ENCODE data around the gene ZSCAN31.

DNA sequence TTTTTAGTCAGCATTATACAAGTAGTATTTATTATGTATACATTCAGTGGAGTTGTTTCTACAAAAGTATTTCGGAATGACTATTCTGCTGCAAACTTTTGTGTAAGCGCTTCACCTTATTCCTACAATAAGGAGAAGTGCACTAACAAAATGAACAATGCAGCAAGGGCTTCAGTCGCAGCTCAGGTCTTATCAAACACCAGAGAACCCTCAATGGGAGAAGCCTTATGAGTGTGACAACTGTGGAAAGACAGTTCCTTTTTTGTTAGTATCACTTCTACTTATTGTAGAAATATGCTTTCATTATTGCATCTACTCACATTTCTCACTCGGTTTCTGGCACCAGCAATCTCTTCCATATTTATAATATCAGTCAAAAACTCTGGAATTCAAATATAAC is 32.6 kb upstream of the ZSCAN31 start:
- TF ChIP-seq, protein P1, sequence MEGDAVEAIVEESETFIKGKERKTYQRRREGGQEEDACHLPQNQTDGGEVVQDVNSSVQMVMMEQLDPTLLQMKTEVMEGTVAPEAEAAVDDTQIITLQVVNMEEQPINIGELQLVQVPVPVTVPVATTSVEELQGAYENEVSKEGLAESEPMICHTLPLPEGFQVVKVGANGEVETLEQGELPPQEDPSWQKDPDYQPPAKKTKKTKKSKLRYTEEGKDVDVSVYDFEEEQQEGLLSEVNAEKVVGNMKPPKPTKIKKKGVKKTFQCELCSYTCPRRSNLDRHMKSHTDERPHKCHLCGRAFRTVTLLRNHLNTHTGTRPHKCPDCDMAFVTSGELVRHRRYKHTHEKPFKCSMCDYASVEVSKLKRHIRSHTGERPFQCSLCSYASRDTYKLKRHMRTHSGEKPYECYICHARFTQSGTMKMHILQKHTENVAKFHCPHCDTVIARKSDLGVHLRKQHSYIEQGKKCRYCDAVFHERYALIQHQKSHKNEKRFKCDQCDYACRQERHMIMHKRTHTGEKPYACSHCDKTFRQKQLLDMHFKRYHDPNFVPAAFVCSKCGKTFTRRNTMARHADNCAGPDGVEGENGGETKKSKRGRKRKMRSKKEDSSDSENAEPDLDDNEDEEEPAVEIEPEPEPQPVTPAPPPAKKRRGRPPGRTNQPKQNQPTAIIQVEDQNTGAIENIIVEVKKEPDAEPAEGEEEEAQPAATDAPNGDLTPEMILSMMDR (IDR thresholded peaks at IDR 0.05) = no peak
- TF ChIP-seq POLR2AphosphoS5 (IDR thresholded peaks at IDR 0.05) (no peak), POLR2A (IDR thresholded peaks at IDR 0.05) (no peak)
